Spleen (tissue), 11 donors: ENCODE measurements around the gene BIN2. TPM values are rescaled to one million over a fixed set of nuclear protein-coding genes. Genes with fewer than 3 reads are reported as not detected.
"Not testable (repeated sequence)": the region's sequence is repeated elsewhere in the genome, so short reads cannot be mapped to it uniquely, and the experiment has no call there.

Experiments used
- DNase-seq: peaks from one replicate; pipeline ENCODE4 v3.0.0-alpha.2; 2020
- H3K27ac ChIP-seq, 8 donors: fragments of 200-600 bp; sonication (generic) in 7 of 8; 1 replicate in 4 of 8; 2 replicates in 4 of 8; pipeline versions ENCODE4 v1.5.0 to v1.8.0; 2016 to 2021; ENCODE audit warnings: inconsistent platforms in 4 of 8, mild to moderate bottlenecking in 4 of 8, moderate library complexity in 1 of 8
- H3K27me3 ChIP-seq, 7 donors: fragments of 200-600 bp; sonication (generic) in 6 of 7; replicated peaks in 1 of 7; 1 replicate in 4 of 7; 2 replicates in 3 of 7; pipeline versions ENCODE4 v1.5.0 to v1.8.0; 2016 to 2021; ENCODE audit warnings: inconsistent platforms in 3 of 7, mild to moderate bottlenecking in 1 of 7
- H3K36me3 ChIP-seq, 6 donors: fragments of 200-600 bp; sonication (generic) in 5 of 6; 1 replicate in 4 of 6; 2 replicates in 2 of 6; pipeline versions ENCODE4 v1.5.0 to v1.8.0; 2016 to 2021; ENCODE audit warnings: inconsistent platforms in 2 of 6
- H3K4me1 ChIP-seq, 6 donors: fragments of 200-600 bp; sonication (generic) in 5 of 6; 1 replicate in 3 of 6; 2 replicates in 3 of 6; pipeline versions ENCODE4 v1.5.0 to v1.8.0; 2016 to 2021; ENCODE audit warnings: inconsistent platforms in 3 of 6
- H3K4me3 ChIP-seq, 8 donors: fragments of 200-600 bp; sonication (generic) in 7 of 8; 1 replicate in 4 of 8; 2 replicates in 4 of 8; pipeline versions ENCODE4 v1.5.0 to v1.8.0; 2016 to 2021; ENCODE audit warnings: inconsistent platforms in 4 of 8, mild to moderate bottlenecking in 4 of 8, moderate library complexity in 2 of 8
- H3K9me3 ChIP-seq, 8 donors: fragments of 200-600 bp; sonication (generic) in 7 of 8; 1 replicate in 4 of 8; 2 replicates in 4 of 8; pipeline versions ENCODE4 v1.5.0 to v1.8.0; 2016 to 2021; ENCODE audit warnings: inconsistent platforms in 4 of 8
- CTCF ChIP-seq, 11 experiments: fragments of 200-600 bp in 7 of 11; fragments of 450-650 bp in 4 of 11; sonication (generic) in 4 of 11; IDR thresholded peaks in 8 of 11; conservative IDR thresholded peaks in 3 of 11; 1 replicate in 7 of 11; 2 replicates in 4 of 11; pipeline versions ENCODE4 v1.4.0 to v1.8.0; 2016 to 2021; ENCODE audit warnings: antibody characterized with exemption in 11 of 11, inconsistent platforms in 4 of 11, mild to moderate bottlenecking in 1 of 11
- POLR2A ChIP-seq, 3 donors: fragments of 450-650 bp; IDR thresholded peaks; one replicate each; pipeline ENCODE4 v1.5.1; 2017; ENCODE audit warnings: antibody characterized with exemption in 3 of 3, mild to moderate bottlenecking in 1 of 3
- POLR2AphosphoS5 ChIP-seq, 3 donors: sonication (generic); formaldehyde crosslinking; IDR thresholded peaks; one replicate each; pipeline ENCODE4 v1.5.1; 2017; ENCODE audit warnings: antibody characterized with exemption in 3 of 3
- WGBS, 5 donors: extraction: QIAGEN DNeasy Blood & Tissue Kit in 3 of 5; methylation state at CpG; one replicate each; pipeline versions ENCODE4 v1.1.5 to v1.1.7; 2013 to 2018; 5-methylcytosine and 5-hydroxymethylcytosine counted together
- intact Hi-C: fragments of 100-400 bp; cut with DNase I; formaldehyde crosslinking; loops from one replicate; pipeline ENCODE4 v1.15.0; 2023; ENCODE audit warnings: low total_unique reads
- polyA plus RNA-seq, 3 donors: library from polyadenylated mRNA; stranded (reverse); fragments of 200-250 nt; gene quantifications; one replicate each; pipeline ENCODE4 v1.2.1, GENCODE V29; 2013
- total RNA-seq, 7 donors: library from RNA; depleted of rRNA in 3 of 7; stranded (reverse); fragments of >200 nt in 3 of 7; fragmentation: NEBNext Ultra II Directional in 4 of 7; extraction: Animal tissue kit (Norgen Biotek cat#: 25700) in 4 of 7; gene quantifications; one replicate each; pipeline versions ENCODE4 v1.1.0 to v1.2.1, GENCODE V29; 2016 to 2021
- donor health status: healthy with polysubstance abuse.
- donor health status: DM: no; HTN: no; CAD: no; lungs with moderate emphysema.
- donor health status: DM: no; HTN: no; CAD: no.
- donor health status: Bipolar disorder and iron deficiency.
- donor health status: healthy.
- donor health status: DM: no; HTN: no; CAD: no.
- donor health status: DM: yes; HTN: yes; CAD: no.

Gene BIN2
- total and polyA plus RNA-seq, 10 donors: 23.3 to 116 (median 80.3) TPM

GRCh38 chr12:51295651-51296050 is 28.3 kb downstream of the BIN2 start:
- H3K4me1 ChIP-seq: peaks cover 0 to 24% (median 8%) of the 10 kb centered on the region in 6 donors
- no peak overlapping the region for H3K4me3 ChIP-seq
- peaks cover 0 to 100% (median 58%) of the 10 kb centered on the region in 6 donors for H3K36me3 ChIP-seq
- intact Hi-C loops: no loop called here
- no peaks in the 10 kb centered on the region for H3K9me3 ChIP-seq
- no peaks in the 10 kb centered on the region for H3K27me3 ChIP-seq
- WGBS, 5 donors: 88 to 97% (median 92%) methylated on average over 5 of the region's 5 CpGs
- H3K27ac ChIP-seq: no peak overlapping the region
- no peak for DNase-seq
- TF ChIP-seq CTCF (IDR thresholded peaks at IDR 0.05 in 8 of 11, conservative IDR thresholded peaks at IDR 0.05 in 3 of 11) (no peak), POLR2A (IDR thresholded peaks at IDR 0.05) (no peak), POLR2AphosphoS5 (IDR thresholded peaks at IDR 0.05) (no peak)

GRCh38 chr12:51294097-51294496 is 29.9 kb downstream of the BIN2 start:
- WGBS, 5 donors: 87 to 94% (median 88%) methylated on average over 10 of the region's 10 CpGs
- DNase-seq, H3K4me3 ChIP-seq, intact Hi-C loops, H3K9me3 ChIP-seq, H3K27ac ChIP-seq, H3K27me3 ChIP-seq: not testable (repeated sequence)
- H3K36me3 ChIP-seq: peaks cover 0 to 100% (median 57%) of the 10 kb centered on the region in 6 donors
- peaks cover 0 to 24% (median 8%) of the 10 kb centered on the region in 6 donors for H3K4me1 ChIP-seq

GRCh38 chr12:51293696-51294095 is 30.3 kb downstream of the BIN2 start:
- DNase-seq: no peak
- TF ChIP-seq CTCF (IDR thresholded peaks at IDR 0.05 in 8 of 11, conservative IDR thresholded peaks at IDR 0.05 in 3 of 11): no peak
- TF ChIP-seq POLR2AphosphoS5 (IDR thresholded peaks at IDR 0.05): no peak
- TF ChIP-seq POLR2A (IDR thresholded peaks at IDR 0.05): no peak
- Histone ChIP-seq H3K27me3 (no peaks in the 10 kb centered on the region), H3K4me1 (peaks cover 0 to 24% (median 8%) of the 10 kb centered on the region in 6 donors), H3K9me3 (no peaks in the 10 kb centered on the region), H3K36me3 (peaks cover 0 to 100% (median 55%) of the 10 kb centered on the region in 6 donors), H3K4me3 (no peak overlapping the region), H3K27ac (no peak overlapping the region)
- intact Hi-C loops: no loop called here

GRCh38 chr12:51291603-51292513 is 32.1 kb downstream of the BIN2 start:
- 56 to 72% (median 66%) methylated on average over 7 to 9 of the region's 9 CpGs for WGBS, 5 donors
- intact Hi-C loops, H3K27me3 ChIP-seq, H3K9me3 ChIP-seq, H3K4me3 ChIP-seq: not testable (repeated sequence)
- Histone ChIP-seq H3K36me3 (peaks cover 0 to 100% (median 53%) of the 10 kb centered on the region in 6 donors), H3K27ac (peak overlapping the region in 6 of 8 donors; percentile 26 to 77 (median 46)), H3K4me1 (peaks cover 0 to 24% (median 8%) of the 10 kb centered on the region in 6 donors)
- DNase-seq: peak; percentile 91

- Histone ChIP-seq H3K9me3 (no peaks in the 10 kb centered on the region), H3K36me3 (peaks cover 0 to 100% (median 54%) of the 10 kb centered on the region in 6 donors), H3K27ac (no peak overlapping the region), H3K4me3 (no peak overlapping the region), H3K4me1 (peaks cover 0 to under 1% (median 0%) of the 10 kb centered on the region in 6 donors), H3K27me3 (no peaks in the 10 kb centered on the region)
- no peak for TF ChIP-seq POLR2AphosphoS5 (IDR thresholded peaks at IDR 0.05)
- no peak for TF ChIP-seq POLR2A (IDR thresholded peaks at IDR 0.05)
- no peak for TF ChIP-seq CTCF (IDR thresholded peaks at IDR 0.05 in 8 of 11, conservative IDR thresholded peaks at IDR 0.05 in 3 of 11)
- no peak for DNase-seq
- intact Hi-C loops: no loop called here
- 88 to 100% (median 93%) methylated on average over 1 of the region's 1 CpG for WGBS, 5 donors
Measured at GRCh38 chr12:51285843-51286242, 38.1 kb downstream of the BIN2 start.
